Measurements from ENCODE around the gene WNT9B. TPM values are rescaled to one million over a fixed set of nuclear protein-coding genes. Genes with fewer than 3 reads are reported as not detected.

WNT9B gene
- total and polyA plus RNA-seq, 9 of the 15 experiments (the other 6 are each of a cell fraction or from before 2014, with no cell fraction given): not detected

DNA sequence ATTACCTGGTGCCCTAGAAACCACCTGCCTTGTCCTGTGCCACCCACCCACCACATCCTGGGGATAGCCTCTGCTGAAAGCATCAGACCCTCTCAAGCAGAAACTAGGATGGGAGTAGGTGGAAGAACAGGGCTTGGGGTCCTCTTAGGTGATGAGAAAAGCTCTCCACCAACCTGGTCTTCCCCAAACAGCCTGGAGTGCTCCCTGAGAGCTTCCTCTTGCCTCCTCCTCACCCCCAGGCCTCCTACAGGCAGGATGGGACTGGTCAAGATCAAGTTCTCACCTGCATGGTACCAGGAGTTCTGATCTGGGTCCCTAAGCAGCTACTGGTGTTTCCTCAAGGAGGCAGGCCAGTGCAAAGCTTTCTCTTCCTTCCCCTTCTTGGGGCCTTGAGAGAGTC lies 15.4 kb downstream of the WNT9B start (continued):
- TF ChIP-seq NFIX (CRISPR knock-in tag; IDR thresholded peaks at IDR 0.05; ENCODE audit: low read depth): no peak

DNA sequence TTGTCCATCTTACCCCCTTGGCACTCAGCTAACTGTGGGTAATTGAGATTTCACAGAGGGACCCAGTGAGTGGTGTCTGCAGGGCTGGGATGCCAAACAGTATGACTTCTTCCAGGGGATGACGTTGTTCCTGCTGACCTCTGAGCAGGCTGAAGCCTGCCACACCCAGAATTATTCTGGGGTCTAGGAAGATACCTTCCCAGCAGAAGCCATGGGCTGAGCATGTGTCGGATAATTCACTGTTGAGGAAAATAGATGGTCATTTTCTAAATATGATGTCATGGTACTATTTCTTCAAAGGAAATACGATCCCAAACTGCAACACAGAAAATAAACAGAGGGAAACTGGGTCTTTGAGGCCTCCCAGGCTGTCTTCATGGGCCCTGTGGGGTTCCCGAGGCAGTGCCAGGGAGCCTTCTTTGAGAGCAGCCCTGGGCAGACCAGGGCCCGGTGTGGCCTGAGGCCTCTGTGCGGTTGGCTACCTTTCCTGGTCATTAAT lies 17.4 kb downstream of the WNT9B start:
- Histone ChIP-seq H3K36me3 (ENCODE audit: control insufficient read depth, insufficient read depth, low read length) (no peaks in the 10 kb centered on the region), H3K4me3 (no peak overlapping the region), H3K9me1 (ENCODE audit: control insufficient read depth, insufficient read depth, low read length) (no peaks in the 10 kb centered on the region), H3K27ac (ENCODE audit: extremely low read depth, low read depth, low read length) (no peak overlapping the region), H3K79me2 (ENCODE audit: control insufficient read depth, insufficient read depth, low read length) (no peaks in the 10 kb centered on the region), H3K9ac (ENCODE audit: insufficient read depth in 1 of 2, low read depth in 2 of 2, low read length in 2 of 2) (no peak overlapping the region), H4K20me1 (replicated peaks; ENCODE audit: control insufficient read depth, insufficient read depth, low read length) (peaks cover 14% of the 10 kb centered on the region), H3K4me2 (ENCODE audit: insufficient read depth, low read length) (no peak overlapping the region), H3K4me1 (replicated peaks in 1 of 2; ENCODE audit: control insufficient read depth in 2 of 2, insufficient read depth in 2 of 2, low read length in 2 of 2) (no peaks in the 10 kb centered on the region), H3K9me3 (replicated peaks; ENCODE audit: control insufficient read depth, insufficient read depth, low read depth, low read length) (0 out of 2 replicates have a peak, but pooled peaks cover 2% of the 10 kb centered on the region), H3K27me3 (ENCODE audit: control insufficient read depth in 2 of 2, insufficient read depth in 2 of 2, low read length in 2 of 2) (peaks cover 27 to 69% of the 10 kb centered on the region in 2 experiments), H2AFZ (ENCODE audit: low read depth, low read length) (no peak overlapping the region)
- FAIRE-seq (no peak), DNase-seq (ENCODE audit: extremely low read depth in 1 of 4, low spot score in 3 of 4) (no peak), ATAC-seq (no peak)
- ChIA-PET CTCF (ENCODE audit: low intra/inter-chr PET ratio) (no interaction called here), POLR2A (no interaction called here)
- in situ Hi-C loops (cut with MboI): no loop called here
- intact Hi-C loops (cut with micrococcal nuclease): no loop called here
- 3% methylated on average over 6 of the region's 6 CpGs for WGBS (ENCODE audit: insufficient coverage, low coverage, missing lambda C conversion rate)
- TF ChIP-seq ZNF699 (CRISPR knock-in tag; IDR thresholded peaks at IDR 0.05; ENCODE audit: insufficient replicate concordance) (no peak), TARDBP (IDR thresholded peaks at IDR 0.05) (no peak), RBM25 (IDR thresholded peaks at IDR 0.05; ENCODE audit: low read depth, low read length, severe bottlenecking) (no peak), ZNF780A (CRISPR knock-in tag; IDR thresholded peaks at IDR 0.05) (no peak)
- TF ChIP-seq, protein P1, sequence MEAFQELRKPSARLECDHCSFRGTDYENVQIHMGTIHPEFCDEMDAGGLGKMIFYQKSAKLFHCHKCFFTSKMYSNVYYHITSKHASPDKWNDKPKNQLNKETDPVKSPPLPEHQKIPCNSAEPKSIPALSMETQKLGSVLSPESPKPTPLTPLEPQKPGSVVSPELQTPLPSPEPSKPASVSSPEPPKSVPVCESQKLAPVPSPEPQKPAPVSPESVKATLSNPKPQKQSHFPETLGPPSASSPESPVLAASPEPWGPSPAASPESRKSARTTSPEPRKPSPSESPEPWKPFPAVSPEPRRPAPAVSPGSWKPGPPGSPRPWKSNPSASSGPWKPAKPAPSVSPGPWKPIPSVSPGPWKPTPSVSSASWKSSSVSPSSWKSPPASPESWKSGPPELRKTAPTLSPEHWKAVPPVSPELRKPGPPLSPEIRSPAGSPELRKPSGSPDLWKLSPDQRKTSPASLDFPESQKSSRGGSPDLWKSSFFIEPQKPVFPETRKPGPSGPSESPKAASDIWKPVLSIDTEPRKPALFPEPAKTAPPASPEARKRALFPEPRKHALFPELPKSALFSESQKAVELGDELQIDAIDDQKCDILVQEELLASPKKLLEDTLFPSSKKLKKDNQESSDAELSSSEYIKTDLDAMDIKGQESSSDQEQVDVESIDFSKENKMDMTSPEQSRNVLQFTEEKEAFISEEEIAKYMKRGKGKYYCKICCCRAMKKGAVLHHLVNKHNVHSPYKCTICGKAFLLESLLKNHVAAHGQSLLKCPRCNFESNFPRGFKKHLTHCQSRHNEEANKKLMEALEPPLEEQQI (IDR thresholded peaks at IDR 0.05): no peak
- BruUV-seq (replicated peaks): no TSS peak

Measured in K562 (cell line).